Kasumi-1 (cell line): ENCODE measurements around the gene FAM3D.

ENCODE experiments used
- DNase-seq, 2 experiments: peaks; one replicate each; lab custom pipeline; 2025; lab: John Stamatoyannopoulos, UW

Gene FAM3D

GRCh38 chr3:58683466-58683865 is 16.9 kb upstream of the FAM3D start:
- DNase-seq = peak; percentile 36 to 46

DNA sequence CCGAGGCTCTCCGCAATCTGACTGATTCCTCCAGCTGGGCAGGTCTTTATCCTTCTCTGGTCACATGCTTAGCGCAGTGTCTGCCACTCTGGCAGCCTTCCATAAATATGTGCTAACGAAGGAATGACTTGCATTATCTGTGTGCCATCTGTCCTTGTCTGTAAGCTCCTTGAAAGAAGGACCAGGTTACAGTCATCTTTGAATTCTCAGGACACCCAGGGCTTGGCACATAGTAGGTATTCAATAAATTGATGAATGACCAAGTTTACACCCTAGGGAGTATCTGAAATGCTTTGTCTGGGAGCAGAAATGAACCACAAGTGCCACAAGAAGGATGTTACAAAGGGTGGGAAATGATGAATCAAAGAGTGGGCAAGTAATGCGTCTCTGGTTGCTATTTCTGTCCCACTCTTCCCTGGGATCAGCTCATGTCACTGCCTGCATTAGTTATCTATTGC is 16.5 kb upstream of the FAM3D start:
- DNase-seq = no peak

- DNase-seq = no peak
These were observed 15.3 kb upstream of the FAM3D start for GRCh38 chr3:58681863-58682262.

- DNase-seq = no peak
These were observed 14.4 kb upstream of the FAM3D start for GRCh38 chr3:58680879-58681525.

DNA sequence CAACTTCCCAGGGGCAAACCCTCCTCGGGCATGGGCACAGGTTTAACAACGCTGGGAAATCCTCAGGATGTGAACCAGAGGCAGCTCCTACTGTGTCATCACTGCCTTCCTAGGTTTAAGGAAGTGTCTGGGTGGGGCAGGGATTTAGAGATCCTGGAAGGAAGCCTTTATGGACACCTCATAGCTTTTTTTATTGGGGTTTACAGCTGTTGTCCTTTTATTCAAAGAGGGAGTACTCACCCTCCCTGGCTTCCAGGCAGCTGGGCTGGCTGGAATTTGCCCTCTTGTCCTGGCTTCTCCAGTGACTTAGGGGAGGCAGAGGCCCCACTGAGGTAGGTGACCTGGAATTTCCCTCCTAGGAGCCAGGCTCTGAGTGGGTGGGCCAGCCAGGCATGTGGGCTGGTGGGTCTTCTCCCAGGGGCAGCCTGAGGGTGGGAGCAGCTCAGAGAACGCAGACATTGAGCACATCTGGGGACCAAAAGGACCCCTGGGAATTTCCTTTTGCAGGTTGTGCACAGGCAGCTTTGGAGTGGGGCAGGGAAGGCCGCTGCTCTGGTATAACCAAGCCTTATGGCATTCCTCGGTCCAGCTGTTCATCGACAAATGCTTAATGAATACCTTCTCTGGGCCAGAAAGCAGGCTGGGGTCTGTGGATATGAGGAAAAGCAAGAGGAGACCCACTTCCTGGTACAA is 13.5 kb upstream of the FAM3D start:
- no peak for DNase-seq

DNA sequence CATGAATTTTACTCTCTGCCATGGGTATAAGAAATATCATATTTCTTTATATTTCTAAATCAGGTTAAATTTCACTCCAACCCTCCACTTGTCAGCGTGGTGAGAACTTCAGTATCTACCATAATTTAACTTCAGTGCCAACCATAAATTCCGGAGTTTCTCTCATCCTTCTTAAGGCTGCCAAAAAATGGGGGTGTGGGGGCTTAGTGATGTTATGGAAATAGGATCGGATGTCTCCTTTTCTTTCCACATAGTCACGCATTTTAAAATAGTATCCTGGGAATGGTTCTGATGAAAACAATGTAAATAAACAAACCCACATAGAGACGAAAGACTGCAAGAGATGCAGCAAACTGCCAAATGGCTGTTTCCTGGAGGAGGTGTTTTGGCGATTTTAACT is 12.9 kb upstream of the FAM3D start:
- DNase-seq = no peak

DNA sequence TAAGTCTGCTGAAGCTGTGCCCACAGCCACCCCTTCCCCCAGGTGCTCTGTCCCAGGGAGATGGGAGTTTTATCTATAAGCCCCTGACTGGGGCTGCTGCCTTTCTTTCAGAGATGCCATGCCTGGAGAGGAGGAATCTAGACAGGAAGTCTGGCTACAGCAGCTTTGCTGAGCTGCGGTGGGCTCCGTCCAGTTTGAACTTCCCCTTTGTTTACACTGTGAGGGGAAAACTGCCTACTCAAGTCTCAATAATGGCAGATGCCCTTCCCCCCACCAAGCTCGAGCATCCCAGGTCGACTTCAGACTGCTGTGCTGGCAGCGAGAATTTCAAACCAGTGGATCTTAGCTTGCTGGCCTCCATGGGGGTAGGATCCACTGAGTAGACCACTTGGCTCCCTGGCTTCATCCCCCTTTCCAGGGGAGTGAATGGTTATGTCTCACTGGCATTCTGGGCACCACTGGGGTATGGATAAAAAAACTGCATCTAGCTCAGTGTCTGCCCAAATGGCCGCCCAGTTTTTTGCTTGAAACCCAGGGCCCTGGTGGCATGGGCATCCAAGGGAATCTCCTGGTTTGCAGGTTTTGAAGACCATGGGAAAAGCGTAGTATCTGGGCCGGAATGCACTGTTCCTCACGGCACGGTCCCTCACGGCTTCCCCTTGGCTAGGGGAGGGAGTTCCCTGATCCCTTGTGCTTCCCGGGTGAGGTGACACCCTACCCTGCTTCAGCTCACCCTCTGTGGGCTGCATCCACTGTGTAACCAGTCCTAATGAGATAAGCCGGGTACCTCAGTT is 11.8 kb upstream of the FAM3D start:
- peak; percentile 81 to 85 for DNase-seq

GRCh38 chr3:58672880-58673279 is 6.3 kb upstream of the FAM3D start:
- no peak for DNase-seq

- no peak for DNase-seq
These were observed 5.9 kb upstream of the FAM3D start for GRCh38 chr3:58672451-58672850.

- no peak for DNase-seq
These were observed 4.0 kb upstream of the FAM3D start for GRCh38 chr3:58670506-58671135.

DNA sequence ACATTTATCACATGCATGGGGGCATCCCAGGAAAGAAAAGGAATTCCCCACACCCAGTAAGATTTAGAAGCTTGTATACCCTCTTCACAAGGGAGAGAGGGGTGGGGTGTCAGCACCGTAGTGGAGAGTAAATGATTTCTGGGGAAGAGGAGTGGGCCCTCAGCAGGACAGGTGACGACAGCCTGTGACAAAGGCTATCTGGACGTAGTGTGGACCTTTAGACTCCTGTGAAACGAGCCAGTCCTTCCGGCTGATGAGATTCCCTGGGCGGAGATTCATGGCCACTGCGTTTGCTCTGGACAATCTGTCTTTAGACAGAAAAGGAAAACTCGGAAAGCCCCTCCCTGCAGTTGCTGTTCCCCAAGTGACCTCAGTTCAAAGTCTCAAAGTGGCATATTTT is 1.7 kb upstream of the FAM3D start:
- DNase-seq = no peak

- no peak for DNase-seq
These were observed 1.1 kb upstream of the FAM3D start for GRCh38 chr3:58667704-58668103.

GRCh38 chr3:58667229-58667628 is 655 bp upstream of the FAM3D start:
- DNase-seq = no peak

DNA sequence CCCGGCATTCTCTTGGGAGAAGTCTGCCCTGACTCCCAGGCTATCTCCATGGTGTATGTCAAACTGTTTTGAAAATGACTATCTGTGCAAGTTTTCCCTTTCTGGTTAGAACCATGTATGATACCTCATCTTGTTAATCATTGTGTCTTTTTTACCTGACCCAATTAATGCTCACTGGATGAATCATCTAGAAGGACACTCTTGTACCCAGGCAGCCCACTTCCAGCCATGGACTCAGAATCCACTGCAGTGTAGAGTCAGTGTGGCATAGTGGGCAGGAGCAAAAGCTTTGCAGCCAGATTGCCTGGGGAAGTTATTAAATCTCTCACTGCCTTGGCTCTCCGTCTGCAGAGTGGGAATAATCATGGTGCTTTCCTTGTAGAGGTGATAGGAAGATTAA is 1.2 kb downstream of the FAM3D start:
- no peak for DNase-seq

DNA sequence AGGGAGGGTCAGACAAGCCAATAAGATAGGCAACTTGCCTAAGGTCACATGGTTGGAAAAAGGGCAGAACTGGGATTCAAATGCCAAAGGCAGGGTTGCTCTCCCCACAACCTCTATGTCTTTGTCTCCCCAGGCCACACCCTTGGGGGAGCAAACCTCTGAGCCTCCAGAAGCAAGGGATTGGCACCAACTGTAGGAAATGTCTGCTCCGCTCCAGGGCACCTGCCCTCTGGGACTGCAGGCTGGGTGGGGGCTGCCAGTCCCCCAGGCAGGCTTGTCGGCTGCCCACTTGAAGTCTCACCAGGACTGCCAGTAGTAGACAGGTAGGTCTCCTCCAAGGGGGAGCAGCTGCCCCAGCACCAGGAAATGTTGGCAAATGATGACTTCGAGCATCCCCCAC is 2.0 kb downstream of the FAM3D start:
- DNase-seq = no peak

DNA sequence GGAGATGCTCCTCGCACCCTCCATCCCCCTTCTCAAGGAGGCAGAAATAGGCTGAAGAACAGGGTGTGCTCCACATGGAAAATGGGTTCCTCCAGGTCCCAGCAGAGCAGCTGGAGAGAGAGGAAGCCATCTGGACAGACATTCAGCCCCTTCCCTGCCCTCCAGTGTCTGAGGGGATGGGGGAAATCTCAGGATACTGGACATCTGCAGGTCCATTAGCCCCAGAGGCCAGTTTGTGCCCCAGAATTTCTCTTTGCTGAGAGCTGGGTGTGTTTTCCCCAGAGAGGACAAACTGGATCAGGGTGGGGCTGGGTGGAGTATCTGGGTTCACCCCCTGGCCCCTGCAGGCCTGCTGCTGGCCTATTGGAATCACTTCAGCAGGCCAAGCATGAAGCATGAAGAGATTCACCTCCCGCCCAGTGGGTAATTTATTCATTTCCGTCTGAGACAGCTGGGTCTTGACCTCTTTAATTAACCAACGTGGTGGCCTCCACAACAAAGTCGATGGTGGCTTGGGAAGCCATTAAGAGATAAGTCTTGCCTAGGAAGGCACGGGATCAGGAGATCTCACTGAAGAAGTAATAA is 4.6 kb downstream of the FAM3D start:
- no peak for DNase-seq

DNA sequence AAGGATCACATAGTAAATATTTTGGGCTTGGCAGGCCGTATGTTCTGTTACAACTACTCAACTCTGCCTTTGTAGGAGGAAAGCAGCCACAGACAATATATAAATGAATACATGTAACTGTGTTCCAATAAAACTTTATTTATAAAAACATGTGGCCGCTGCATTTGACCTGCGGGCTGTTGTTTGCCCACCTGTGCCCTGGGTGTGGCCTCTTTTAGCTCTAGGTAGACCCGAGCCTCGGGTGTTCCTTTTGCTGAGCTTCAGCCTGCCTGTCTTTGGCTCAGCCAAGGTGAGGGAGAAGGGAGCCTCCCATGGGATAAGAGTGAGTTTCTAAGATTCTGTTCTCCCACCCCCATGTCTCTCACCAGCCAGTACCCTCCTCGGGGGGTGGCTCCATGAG is 5.6 kb downstream of the FAM3D start:
- DNase-seq = no peak

DNA sequence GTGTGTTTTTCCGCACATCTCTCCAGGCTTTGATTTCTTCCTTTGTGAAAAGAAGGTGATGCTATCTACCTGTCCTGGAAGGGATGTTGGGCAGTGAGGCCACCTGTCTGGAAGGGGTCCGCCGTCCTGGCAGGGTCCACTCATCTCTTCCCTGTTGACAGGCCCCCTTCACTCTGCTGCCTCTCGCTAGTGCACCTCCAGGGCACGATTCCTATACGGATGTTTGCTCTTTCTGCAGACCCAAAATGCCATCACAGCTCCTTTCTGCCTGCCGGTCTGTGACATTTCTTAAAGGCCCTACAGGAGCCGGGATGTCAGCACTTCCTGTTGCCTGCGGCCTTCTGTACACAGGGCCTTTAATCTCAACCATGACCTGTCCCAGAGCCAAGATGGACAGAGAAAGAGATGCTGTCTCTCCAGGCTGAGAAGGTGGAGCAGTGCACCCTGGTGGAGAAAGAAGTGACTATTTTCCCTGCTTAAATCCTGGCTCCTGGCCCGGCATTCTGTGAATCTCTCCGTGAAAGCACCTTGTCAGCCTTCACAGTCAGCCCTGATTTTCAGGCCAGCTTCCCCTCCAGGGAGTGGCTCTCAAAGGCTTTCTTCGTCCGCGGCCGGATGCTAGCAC is 7.4 kb downstream of the FAM3D start:
- no peak for DNase-seq

DNA sequence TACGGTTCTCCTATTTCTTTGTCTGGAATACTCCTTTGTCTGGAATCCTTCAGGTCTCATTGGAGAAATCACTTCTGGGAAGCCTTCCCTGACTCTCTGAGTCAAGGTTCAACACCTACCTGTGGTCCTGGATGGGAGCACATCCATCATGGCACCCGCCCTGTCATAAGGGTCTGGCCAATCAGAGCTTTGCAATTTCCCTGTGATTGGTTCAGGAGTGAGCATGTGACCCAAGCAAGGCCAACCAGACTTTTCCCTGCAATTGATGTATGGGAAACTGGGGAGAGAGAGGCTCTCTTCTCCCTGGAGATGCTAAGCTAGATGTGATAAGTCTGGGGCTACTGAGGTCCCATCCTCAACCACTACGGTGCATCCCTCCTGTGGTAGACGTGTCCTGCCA is 8.1 kb downstream of the FAM3D start:
- DNase-seq = no peak

GRCh38 chr3:58657571-58658141 is 8.9 kb downstream of the FAM3D start:
- DNase-seq = no peak

- no peak for DNase-seq
These were observed 9.5 kb downstream of the FAM3D start for GRCh38 chr3:58657036-58657520.
